ENCODE data around the gene PTGER2.

The PTGER2 gene

DNA sequence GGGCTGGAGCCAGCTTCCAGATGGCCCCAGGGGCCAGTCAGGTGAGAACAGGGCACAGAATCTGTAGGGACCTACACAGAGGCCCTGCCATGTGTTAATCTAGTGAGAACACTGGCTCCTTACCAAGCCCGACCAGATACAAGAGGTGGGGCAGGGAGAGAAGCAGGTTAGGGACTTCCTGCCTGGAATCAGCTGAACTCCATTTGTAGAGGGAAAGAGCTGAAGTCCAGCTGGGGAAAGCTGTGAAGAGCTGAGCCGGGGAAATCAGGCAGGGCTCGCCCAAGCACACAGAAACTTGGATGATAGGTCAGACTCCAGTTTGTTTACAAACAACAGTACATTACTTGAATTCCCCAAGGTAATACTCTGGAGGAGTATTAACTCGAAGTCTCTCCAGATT lies 46.7 kb downstream of the PTGER2 start:
- TF ChIP-seq, protein P1, sequence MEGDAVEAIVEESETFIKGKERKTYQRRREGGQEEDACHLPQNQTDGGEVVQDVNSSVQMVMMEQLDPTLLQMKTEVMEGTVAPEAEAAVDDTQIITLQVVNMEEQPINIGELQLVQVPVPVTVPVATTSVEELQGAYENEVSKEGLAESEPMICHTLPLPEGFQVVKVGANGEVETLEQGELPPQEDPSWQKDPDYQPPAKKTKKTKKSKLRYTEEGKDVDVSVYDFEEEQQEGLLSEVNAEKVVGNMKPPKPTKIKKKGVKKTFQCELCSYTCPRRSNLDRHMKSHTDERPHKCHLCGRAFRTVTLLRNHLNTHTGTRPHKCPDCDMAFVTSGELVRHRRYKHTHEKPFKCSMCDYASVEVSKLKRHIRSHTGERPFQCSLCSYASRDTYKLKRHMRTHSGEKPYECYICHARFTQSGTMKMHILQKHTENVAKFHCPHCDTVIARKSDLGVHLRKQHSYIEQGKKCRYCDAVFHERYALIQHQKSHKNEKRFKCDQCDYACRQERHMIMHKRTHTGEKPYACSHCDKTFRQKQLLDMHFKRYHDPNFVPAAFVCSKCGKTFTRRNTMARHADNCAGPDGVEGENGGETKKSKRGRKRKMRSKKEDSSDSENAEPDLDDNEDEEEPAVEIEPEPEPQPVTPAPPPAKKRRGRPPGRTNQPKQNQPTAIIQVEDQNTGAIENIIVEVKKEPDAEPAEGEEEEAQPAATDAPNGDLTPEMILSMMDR (IDR thresholded peaks at IDR 0.05; ENCODE audit: low read depth, low read length): no peak
- DNase-seq (ENCODE audit: extremely low read depth, low read depth): no peak

GRCh38 chr14:52363041-52363704 lies 49.1 kb downstream of the PTGER2 start:
- no peak for DNase-seq (ENCODE audit: extremely low read depth, low read depth)
- TF ChIP-seq, protein P1 (IDR thresholded peaks at IDR 0.05; ENCODE audit: low read depth, low read length): no peak

DNA sequence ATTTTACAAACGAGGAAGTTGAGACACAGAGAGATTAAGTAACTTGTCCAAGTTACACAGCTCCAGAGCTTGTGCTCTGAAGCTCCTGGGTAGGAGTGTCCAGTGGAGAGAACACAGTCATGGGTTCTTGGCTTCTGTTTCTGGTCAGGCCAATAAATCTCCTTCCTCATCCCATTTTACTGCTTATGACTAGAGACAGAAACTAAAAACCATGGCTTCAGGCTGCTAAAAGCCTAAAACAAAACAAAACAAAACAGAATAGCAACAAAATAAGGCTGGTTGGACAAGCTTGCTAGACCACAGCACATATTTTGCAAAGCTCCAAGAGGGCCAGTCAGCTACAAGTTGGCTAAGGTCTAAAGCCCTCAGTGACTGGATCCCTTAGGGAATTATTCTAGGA lies 49.8 kb downstream of the PTGER2 start:
- TF ChIP-seq, protein P1 (IDR thresholded peaks at IDR 0.05; ENCODE audit: low read depth, low read length): no peak
- DNase-seq (ENCODE audit: extremely low read depth, low read depth): no peak

GRCh38 chr14:52365071-52365470 lies 51.0 kb downstream of the PTGER2 start:
- TF ChIP-seq, protein P1 (IDR thresholded peaks at IDR 0.05; ENCODE audit: low read depth, low read length): no peak
- no peak for DNase-seq (ENCODE audit: extremely low read depth, low read depth)

GRCh38 chr14:52366796-52367315 lies 52.7 kb downstream of the PTGER2 start:
- DNase-seq (ENCODE audit: extremely low read depth, low read depth): no peak
- TF ChIP-seq, protein P1 (IDR thresholded peaks at IDR 0.05; ENCODE audit: low read depth, low read length): no peak

DNA sequence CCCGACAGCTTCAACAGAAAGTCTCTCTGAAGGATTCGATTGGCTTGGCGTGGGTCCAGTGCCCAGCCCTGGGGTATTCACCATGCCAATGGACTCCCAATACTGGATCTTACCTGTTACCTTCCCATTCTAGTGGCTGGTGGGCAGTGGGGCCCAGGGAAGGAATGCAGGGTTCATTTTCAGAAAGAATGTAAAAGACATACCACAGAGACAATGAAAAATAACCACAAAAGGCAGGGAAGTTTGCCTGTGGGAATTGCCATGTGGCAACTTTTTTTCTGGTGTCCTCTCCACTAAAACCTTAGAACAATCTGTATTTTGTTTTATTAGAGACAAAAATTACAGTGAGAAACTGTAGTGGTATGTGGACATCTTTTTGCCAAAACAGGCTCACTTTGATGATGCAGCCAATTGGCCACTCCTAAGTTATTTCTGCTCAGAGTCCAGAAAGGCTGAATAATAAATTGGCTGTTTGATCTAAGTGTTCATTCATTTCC lies 55.2 kb downstream of the PTGER2 start:
- DNase-seq (ENCODE audit: extremely low read depth, low read depth): no peak
- TF ChIP-seq, protein P1 (IDR thresholded peaks at IDR 0.05; ENCODE audit: low read depth, low read length): no peak

- TF ChIP-seq, protein P1 (IDR thresholded peaks at IDR 0.05; ENCODE audit: low read depth, low read length): no peak
- DNase-seq (ENCODE audit: extremely low read depth, low read depth): no peak
Measured at GRCh38 chr14:52370406-52370935, 56.4 kb downstream of the PTGER2 start.
